Mucosa of rectum (tissue), 2 donors: ENCODE measurements around the gene PLEKHM2.
A peak's percentile ranks its signal among the peaks of the same experiment; 100 is the strongest.

Experiments used
- H3K27ac ChIP-seq, 2 donors: one replicate each; pipeline ENCODE4 v1.7.0; 2013; ENCODE audit warnings: inconsistent platforms in 2 of 2, low read depth in 2 of 2, low read length in 2 of 2
- H3K27me3 ChIP-seq, 2 donors: one replicate each; pipeline ENCODE4 v1.7.0; 2013; ENCODE audit warnings: low read length in 2 of 2; ENCODE audit not compliant: control insufficient read depth in 2 of 2, insufficient read depth in 2 of 2
- H3K36me3 ChIP-seq, 2 donors: one replicate each; pipeline ENCODE4 v1.7.0; 2013; ENCODE audit warnings: low read length in 2 of 2; ENCODE audit not compliant: control insufficient read depth in 2 of 2, insufficient read depth in 2 of 2
- H3K4me1 ChIP-seq, 2 donors: one replicate each; pipeline ENCODE4 v1.7.0; 2013; ENCODE audit warnings: low read length in 2 of 2, mild to moderate bottlenecking in 1 of 2; ENCODE audit not compliant: control insufficient read depth in 2 of 2, insufficient read depth in 2 of 2
- H3K4me3 ChIP-seq, 2 donors: one replicate each; pipeline ENCODE4 v1.7.0; 2013; ENCODE audit warnings: low read length in 2 of 2
- H3K9ac ChIP-seq, 2 donors: one replicate each; pipeline ENCODE4 v1.7.0; 2013; ENCODE audit warnings: low read length in 2 of 2, low read depth in 1 of 2, mild to moderate bottlenecking in 1 of 2
- H3K9me3 ChIP-seq, 2 donors: one replicate each; pipeline ENCODE4 v1.7.0; 2013; ENCODE audit warnings: low read length in 2 of 2; ENCODE audit not compliant: control insufficient read depth in 2 of 2
- donor health status: healthy.
- donor health status: Normal muscosa, but diverticular disease.

PLEKHM2 gene

DNA sequence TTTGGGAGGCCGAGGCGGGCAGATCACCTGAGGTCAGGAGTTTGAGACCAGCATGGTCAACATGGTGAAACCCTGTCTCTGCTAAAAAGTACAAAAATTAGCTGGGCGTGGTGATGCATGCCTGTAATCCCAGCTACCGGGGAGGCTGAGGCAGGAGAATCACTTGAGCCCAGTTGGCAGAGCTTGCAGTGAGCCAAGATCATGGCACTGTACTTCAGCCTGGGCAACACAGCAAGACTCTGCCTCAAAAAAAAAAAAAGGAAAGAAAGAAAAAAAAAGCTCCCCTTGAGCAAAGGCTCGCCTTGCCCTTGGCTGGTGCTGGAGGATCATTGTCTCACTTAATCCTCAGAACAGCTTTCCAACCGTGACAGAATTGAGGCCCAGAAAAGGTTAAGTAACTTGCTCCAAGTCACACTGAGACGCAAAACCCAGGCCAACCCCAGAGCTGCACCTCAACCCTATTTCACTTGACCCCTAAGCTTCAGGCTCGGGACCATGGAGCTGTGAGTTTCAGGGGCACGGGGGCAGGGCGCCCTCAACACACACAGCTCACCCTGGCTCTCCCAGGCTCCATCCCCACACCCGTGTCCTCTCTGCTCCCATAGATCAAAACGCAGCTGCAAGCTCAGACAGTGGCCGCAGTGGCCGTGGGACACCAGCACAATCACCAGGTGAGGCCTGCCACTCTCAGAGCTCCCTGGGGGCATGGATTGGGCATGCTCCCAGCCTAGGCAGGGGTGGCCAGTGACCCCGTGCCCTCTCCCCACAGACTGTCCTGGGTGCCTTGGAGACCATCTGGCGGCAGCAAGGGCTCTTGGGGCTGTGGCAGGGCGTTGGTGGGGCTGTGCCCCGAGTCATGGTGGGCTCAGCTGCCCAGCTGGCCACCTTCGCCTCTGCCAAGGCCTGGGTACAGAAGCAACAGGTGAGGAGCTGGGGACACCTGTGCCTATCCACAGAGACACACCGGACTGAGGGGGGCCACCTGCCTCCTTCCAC lies 53.5 kb downstream of the PLEKHM2 start:
- no peak overlapping the region for H3K4me3 ChIP-seq

GRCh38 chr1:15738416-15739113 lies 54.4 kb downstream of the PLEKHM2 start:
- no peak overlapping the region for H3K4me3 ChIP-seq
- H3K4me1 ChIP-seq: peaks cover 29 to 54% of the 10 kb centered on the region in 2 donors
- no peak overlapping the region for H3K9ac ChIP-seq
- H3K27ac ChIP-seq: no peak overlapping the region
- H3K27me3 ChIP-seq: no peaks in the 10 kb centered on the region
- no peaks in the 10 kb centered on the region for H3K9me3 ChIP-seq
- H3K36me3 ChIP-seq: peaks cover 7 to 12% of the 10 kb centered on the region in 2 donors

More for the DNA sequence above, 53.5 kb downstream of the PLEKHM2 start:
- peak overlapping the region; percentile 6 to 47 for H3K9ac ChIP-seq
- peaks cover 29 to 54% of the 10 kb centered on the region in 2 donors for H3K4me1 ChIP-seq
- H3K36me3 ChIP-seq: peaks cover 16 to 18% of the 10 kb centered on the region in 2 donors
- H3K27ac ChIP-seq: peak overlapping the region; percentile 93
- H3K9me3 ChIP-seq: no peaks in the 10 kb centered on the region
- no peaks in the 10 kb centered on the region for H3K27me3 ChIP-seq

GRCh38 chr1:15739259-15739658 lies 55.1 kb downstream of the PLEKHM2 start:
- no peaks in the 10 kb centered on the region for H3K9me3 ChIP-seq
- no peak overlapping the region for H3K4me3 ChIP-seq
- peaks cover 29 to 54% of the 10 kb centered on the region in 2 donors for H3K4me1 ChIP-seq
- no peak overlapping the region for H3K9ac ChIP-seq
- H3K36me3 ChIP-seq: peaks cover 0 to 5% of the 10 kb centered on the region in 2 donors
- no peak overlapping the region for H3K27ac ChIP-seq
- H3K27me3 ChIP-seq: no peaks in the 10 kb centered on the region

- Histone ChIP-seq H3K4me3 (no peak overlapping the region), H3K27ac (no peak overlapping the region), H3K9me3 (no peaks in the 10 kb centered on the region), H3K27me3 (no peaks in the 10 kb centered on the region), H3K4me1 (peaks cover 29 to 52% of the 10 kb centered on the region in 2 donors), H3K36me3 (peaks cover 0 to 1% of the 10 kb centered on the region in 2 donors), H3K9ac (no peak overlapping the region)
Observed at GRCh38 chr1:15739745-15740144, 55.6 kb downstream of the PLEKHM2 start.

DNA sequence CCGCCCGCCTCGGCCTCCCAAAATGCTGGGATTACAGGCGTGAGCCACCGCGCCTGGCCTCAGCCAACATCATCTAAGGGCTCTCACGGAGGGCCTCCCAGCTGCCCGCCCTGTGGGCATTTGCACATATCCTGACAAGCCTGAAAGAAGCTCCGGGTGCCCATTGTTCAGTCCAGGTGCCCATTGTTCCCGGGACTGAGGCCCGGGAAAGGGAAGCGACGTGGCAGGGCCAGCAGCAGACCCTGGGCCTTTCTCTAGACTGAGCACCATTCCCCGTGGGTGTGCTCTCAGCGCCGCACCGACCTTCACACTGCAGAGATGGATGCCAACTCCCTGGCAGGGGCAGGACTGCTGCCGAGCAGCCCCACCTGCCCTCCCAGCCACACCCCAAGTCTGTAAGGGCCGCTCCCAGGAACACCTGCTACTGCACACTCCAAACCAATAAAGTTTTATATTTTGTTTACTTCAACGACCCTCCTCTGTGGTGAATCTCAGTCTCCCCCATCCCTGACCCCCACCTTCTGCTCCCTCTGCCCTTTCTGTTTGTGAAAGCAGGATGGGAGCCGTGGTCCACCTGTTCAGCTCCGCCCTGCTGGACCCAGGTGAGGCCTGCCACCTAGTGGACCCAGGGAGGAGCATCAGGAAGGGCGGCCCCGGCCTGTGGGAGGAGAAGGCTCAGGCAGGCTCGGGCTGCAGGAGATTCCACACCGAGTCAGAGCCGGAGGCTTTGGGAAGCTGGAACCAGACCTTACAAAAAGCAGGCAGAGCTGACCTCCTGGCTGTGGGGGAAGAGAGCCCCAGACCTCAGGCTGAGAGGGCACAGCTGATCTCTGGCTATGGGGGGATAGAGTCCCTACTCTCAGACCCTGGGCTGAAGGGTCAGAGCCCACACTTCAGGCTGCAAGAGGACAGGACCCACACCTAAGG lies 57.1 kb downstream of the PLEKHM2 start:
- H3K27ac ChIP-seq: peak overlapping the region; percentile 79 to 91

GRCh38 chr1:15742339-15742801 lies 58.2 kb downstream of the PLEKHM2 start, which contains the start of gene TMEM82:
Gene TMEM82 (plus strand): TSS chr1:15742499. CDS start chr1:15742560, 61 bp downstream.
- Histone ChIP-seq H3K4me3 (peak within 1 kb of the TSS; percentile 29 to 56), H3K27me3 (no peaks in the 10 kb centered on the region), H3K4me1 (peaks cover 16 to 28% of the 10 kb centered on the region in 2 donors), H3K9ac (peak within 1 kb of the TSS; percentile 63 to 81), H3K27ac (peak within 1 kb of the TSS; percentile 79 to 91), H3K9me3 (no peaks in the 10 kb centered on the region), H3K36me3 (no peaks in the 10 kb centered on the region)

More for the DNA sequence above, 57.1 kb downstream of the PLEKHM2 start:
- no peaks in the 10 kb centered on the region for H3K9me3 ChIP-seq
- peak overlapping the region; percentile 10 to 56 for H3K4me3 ChIP-seq
- H3K9ac ChIP-seq: peak overlapping the region; percentile 63 to 81
- H3K27me3 ChIP-seq: no peaks in the 10 kb centered on the region
- H3K4me1 ChIP-seq: peaks cover 20 to 39% of the 10 kb centered on the region in 2 donors
- no peaks in the 10 kb centered on the region for H3K36me3 ChIP-seq

GRCh38 chr1:15744122-15744679 lies 60.1 kb downstream of the PLEKHM2 start:
- Histone ChIP-seq H3K27ac (no peak overlapping the region), H3K27me3 (no peaks in the 10 kb centered on the region), H3K9me3 (no peaks in the 10 kb centered on the region), H3K9ac (no peak overlapping the region), H3K4me1 (peaks cover 3 to 17% of the 10 kb centered on the region in 2 donors), H3K4me3 (no peak overlapping the region), H3K36me3 (no peaks in the 10 kb centered on the region)

DNA sequence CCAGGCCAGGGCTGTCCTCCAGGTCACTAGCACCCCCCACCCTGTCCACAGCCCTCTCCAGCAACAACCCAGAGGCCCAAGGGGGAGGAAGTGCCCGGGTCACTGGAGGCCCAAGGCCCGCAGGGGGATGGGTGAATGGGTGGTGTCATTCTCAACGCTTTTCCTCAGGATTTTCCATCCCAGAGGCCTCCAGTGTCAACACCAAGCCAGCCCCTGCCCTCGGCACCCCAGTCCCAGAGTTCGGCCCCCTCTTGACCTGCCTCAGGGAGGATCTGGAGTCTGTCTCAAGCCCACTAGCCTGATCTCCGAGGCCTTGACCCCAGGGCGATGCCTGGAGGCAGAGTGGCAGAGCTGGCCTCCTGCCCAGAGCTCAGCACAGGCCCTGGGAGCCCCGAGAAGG lies 63.3 kb downstream of the PLEKHM2 start:
- Histone ChIP-seq H3K9me3 (no peaks in the 10 kb centered on the region), H3K27me3 (no peaks in the 10 kb centered on the region), H3K36me3 (no peaks in the 10 kb centered on the region), H3K4me3 (no peak overlapping the region), H3K9ac (no peak overlapping the region), H3K4me1 (peaks cover 0 to 3% of the 10 kb centered on the region in 2 donors), H3K27ac (no peak overlapping the region)

DNA sequence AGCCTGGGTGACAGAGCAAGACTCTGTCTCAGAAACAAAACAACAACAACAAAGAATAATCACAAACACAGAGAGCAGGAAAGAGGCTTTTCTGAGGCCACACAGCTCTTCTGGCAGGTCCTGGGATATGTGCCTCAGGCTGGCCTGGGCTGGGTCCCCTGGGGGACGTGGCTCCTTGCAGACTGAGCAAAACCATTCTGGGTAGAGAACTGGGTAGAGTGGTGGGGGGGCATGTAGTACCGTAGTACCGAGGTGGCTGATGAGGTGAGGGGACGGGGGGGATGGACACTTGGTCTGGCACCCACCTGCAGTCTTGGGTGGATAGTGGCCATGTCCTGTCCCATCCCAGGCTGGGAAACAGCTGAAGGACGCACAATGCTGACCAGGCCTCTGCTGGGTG lies 64.1 kb downstream of the PLEKHM2 start:
- Histone ChIP-seq H3K4me1 (no peaks in the 10 kb centered on the region), H3K4me3 (no peak overlapping the region), H3K9ac (no peak overlapping the region), H3K27ac (no peak overlapping the region), H3K27me3 (no peaks in the 10 kb centered on the region), H3K36me3 (no peaks in the 10 kb centered on the region), H3K9me3 (no peaks in the 10 kb centered on the region)
